Activated CD4-positive, alpha-beta memory T cell treated with anti-CD3 and anti-CD28 coated beads, Interleukin-2, amount 10 ng/mL, durations not matched to agents 7 days and 5 days (primary cell): ENCODE data around the gene PTPN2. TPM values are rescaled to one million over a fixed set of nuclear protein-coding genes. Genes with fewer than 3 reads are reported as not detected.

ENCODE experiments used
- CTCF ChIA-PET: fragments of 350-600 bp; sonication (Branson Sonifier 250); formaldehyde crosslinking; loops from one replicate; lab custom pipeline; 2021; ENCODE audit warnings: antibody characterized with exemption, inconsistent platforms; lab: Charles Lee
- POLR2A ChIA-PET: fragments of 350-600 bp; sonication (Branson Sonifier 250); formaldehyde crosslinking; loops from one replicate; lab custom pipeline; 2021; ENCODE audit warnings: antibody characterized with exemption; lab: Charles Lee
- DNase-seq: peaks from one replicate; pipeline ENCODE4 v3.0.0-alpha.2; 2020
- H3K27ac Mint-ChIP-seq: one replicate; pipeline ENCODE4 v1.8.0; 2021; ENCODE audit warnings: mild to moderate bottlenecking, mixed read lengths
- H3K27me3 Mint-ChIP-seq: one replicate; pipeline ENCODE4 v1.8.0; 2021; ENCODE audit warnings: mixed read lengths
- H3K36me3 Mint-ChIP-seq: one replicate; pipeline ENCODE4 v1.8.0; 2021; ENCODE audit warnings: low read depth, mixed read lengths
- H3K4me1 Mint-ChIP-seq: one replicate; pipeline ENCODE4 v1.8.0; 2021; ENCODE audit warnings: mixed read lengths
- H3K4me3 Mint-ChIP-seq: one replicate; pipeline ENCODE4 v1.8.0; 2021; ENCODE audit warnings: mild to moderate bottlenecking, mixed read lengths
- H3K9me3 Mint-ChIP-seq: one replicate; pipeline ENCODE4 v1.8.0; 2021; ENCODE audit warnings: mixed read lengths
- total RNA-seq, 2 experiments: library from RNA; stranded (reverse); gene quantifications; one replicate each; pipeline ENCODE4 v1.2.3, GENCODE V29; 2021

Gene PTPN2
- total RNA-seq, 2 experiments from 2014 or later, result 82.9 to 90.8 TPM

GRCh38 chr18:12868576-12868975, 15.5 kb downstream of the PTPN2 start:
- Mint-ChIP-seq H3K9me3 (no peaks in the 10 kb centered on the region), H3K27ac (no peak overlapping the region), H3K4me1 (peaks cover 24% of the 10 kb centered on the region), H3K36me3 (peaks cover 20% of the 10 kb centered on the region), H3K4me3 (no peak overlapping the region), H3K27me3 (no peaks in the 10 kb centered on the region)
- no peak for DNase-seq
- POLR2A ChIA-PET, result interaction anchor here (2.5 kb wide), 1 partner anchor 15 kb away, joined by 15 read pairs; the partner anchor contains the start of gene PTPN2
- CTCF ChIA-PET, result no interaction called here

DNA sequence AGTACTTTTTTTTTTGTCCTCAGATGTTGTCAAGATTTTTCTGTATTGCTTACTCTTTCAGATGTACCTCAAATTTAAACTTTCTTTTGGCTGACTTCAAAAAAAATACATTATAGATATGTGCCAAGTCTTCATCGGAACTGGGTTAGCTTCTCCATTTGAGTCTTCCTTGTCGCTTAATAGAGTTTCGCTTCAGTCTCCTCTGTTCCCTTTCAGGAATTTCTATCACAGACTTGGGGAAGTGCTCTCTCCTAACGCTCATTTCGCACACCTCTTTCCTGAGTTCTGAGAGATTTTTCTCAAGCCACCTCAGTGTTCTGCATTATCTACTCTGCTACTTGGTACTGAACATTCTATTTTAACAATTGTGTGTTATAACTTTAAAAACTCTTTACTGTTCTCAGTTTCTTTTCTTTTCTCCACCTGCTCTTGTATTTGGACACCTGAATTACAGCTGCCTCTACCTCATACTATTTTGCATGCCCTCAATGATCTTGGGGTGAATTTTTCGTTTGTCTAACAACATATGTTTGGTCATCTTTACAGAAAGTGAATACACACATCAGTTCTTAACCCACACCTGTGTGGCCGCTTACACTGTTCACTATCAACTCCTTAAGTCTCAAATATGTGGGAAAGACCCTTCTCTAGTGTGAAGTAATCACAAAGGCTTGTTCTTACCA, 16.5 kb downstream of the PTPN2 start:
- Mint-ChIP-seq H3K9me3 (no peaks in the 10 kb centered on the region), H3K36me3 (peaks cover 15% of the 10 kb centered on the region), H3K27ac (peak overlapping the region; percentile 2), H3K4me1 (peaks cover 31% of the 10 kb centered on the region), H3K4me3 (no peak overlapping the region), H3K27me3 (no peaks in the 10 kb centered on the region)
- ChIA-PET CTCF (no interaction called here), POLR2A (interaction anchor here (2.5 kb wide), 1 partner anchor 16 kb away, joined by 15 read pairs; the partner anchor contains the start of gene PTPN2)
- DNase-seq, result no peak

- Mint-ChIP-seq H3K9me3 (no peaks in the 10 kb centered on the region), H3K36me3 (peaks cover 16% of the 10 kb centered on the region), H3K4me3 (no peak overlapping the region), H3K27me3 (no peaks in the 10 kb centered on the region), H3K4me1 (peaks cover 53% of the 10 kb centered on the region), H3K27ac (no peak overlapping the region)
- ChIA-PET POLR2A (interaction anchor here (0.9 to 10.3 kb wide), 6 partner anchors 18 to 88 kb away, joined by 3 to 83 read pairs (median 4); partner anchors contain the start of gene PTPN2), CTCF (interaction anchor here (1.0 to 2.2 kb wide), 3 partner anchors 20 to 41 kb away, joined by 3 to 7 read pairs (median 7); partner anchors contain the start of gene PTPN2)
- no peak for DNase-seq
These were observed 20.3 kb downstream of the PTPN2 start for GRCh38 chr18:12863687-12864216.

DNA sequence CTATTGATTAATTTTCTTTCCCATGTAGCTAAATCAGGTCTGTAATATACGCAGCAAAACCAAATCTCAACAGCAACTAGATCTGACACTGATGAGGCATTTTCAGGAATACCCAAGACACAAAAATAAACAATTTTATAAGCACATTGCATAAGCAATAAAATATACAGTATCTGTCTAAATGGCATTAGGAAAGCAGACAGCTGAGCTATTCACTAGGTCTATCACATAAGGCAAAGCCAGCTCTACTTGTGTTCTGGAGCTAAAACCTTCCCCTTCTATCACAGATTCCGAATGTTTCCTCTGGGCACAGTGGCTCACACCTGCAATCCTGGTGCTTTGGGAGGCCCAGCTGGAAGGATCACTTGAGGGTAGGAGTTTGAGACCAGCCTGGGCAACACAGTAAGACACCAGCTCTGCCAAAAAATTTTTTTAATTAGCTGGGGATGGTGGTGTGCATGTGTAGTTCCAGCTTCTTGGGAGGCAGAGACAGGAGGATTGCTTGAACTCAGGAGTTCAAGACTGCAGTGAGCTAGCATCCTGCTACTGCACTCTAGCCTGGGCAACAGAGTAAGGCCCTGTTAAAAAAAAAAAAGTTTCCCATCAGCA, 21.1 kb downstream of the PTPN2 start:
- no peaks in the 10 kb centered on the region for H3K9me3 Mint-ChIP-seq
- peaks cover 20% of the 10 kb centered on the region for H3K36me3 Mint-ChIP-seq
- CTCF ChIA-PET, result interaction anchor here (1.5 to 2.2 kb wide), 2 partner anchors 20 to 24 kb away, joined by 7 read pairs; partner anchors contain the start of gene PTPN2
- no peak overlapping the region for H3K27ac Mint-ChIP-seq
- peaks cover 56% of the 10 kb centered on the region for H3K4me1 Mint-ChIP-seq
- H3K4me3 Mint-ChIP-seq, result no peak overlapping the region
- DNase-seq, result no peak
- no peaks in the 10 kb centered on the region for H3K27me3 Mint-ChIP-seq
- POLR2A ChIA-PET, result interaction anchor here (0.8 to 10.3 kb wide), 9 partner anchors 14 to 162 kb away, joined by 3 to 83 read pairs (median 4); partner anchors contain the start of gene PTPN2

DNA sequence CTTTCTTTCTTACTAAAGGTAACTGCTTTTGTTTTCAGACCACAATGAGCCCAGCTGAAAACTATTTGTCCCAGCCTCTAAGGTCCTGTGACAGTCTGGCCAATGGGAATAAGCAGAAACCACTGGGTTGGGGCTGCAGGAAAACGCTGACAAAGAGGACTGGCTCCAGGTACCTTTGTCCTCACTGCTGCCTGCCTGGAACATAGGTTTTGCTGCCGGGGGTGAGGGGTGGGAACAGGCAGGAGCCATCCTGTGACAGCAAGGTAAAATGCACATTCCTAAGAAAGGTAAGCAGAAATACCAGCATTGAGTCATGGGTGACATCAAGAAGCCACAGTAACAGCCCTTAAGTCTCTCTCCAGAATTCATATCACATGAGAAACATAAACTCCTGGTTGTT, 21.6 kb downstream of the PTPN2 start:
- Mint-ChIP-seq H3K9me3 (no peaks in the 10 kb centered on the region), H3K27me3 (no peaks in the 10 kb centered on the region), H3K4me1 (peaks cover 56% of the 10 kb centered on the region), H3K4me3 (no peak overlapping the region), H3K27ac (no peak overlapping the region), H3K36me3 (peaks cover 19% of the 10 kb centered on the region)
- ChIA-PET POLR2A (interaction anchor here (0.8 to 10.3 kb wide), 7 partner anchors 13 to 161 kb away, joined by 4 to 83 read pairs (median 4); partner anchors contain the start of gene PTPN2), CTCF (interaction anchor here (1.5 to 2.2 kb wide), 2 partner anchors 21 to 24 kb away, joined by 7 read pairs; partner anchors contain the start of gene PTPN2)
- no peak for DNase-seq

- ChIA-PET CTCF (interaction anchor here (2.2 kb wide), 1 partner anchor 22 kb away, joined by 7 read pairs; the partner anchor contains the start of gene PTPN2), POLR2A (interaction anchor here (2.2 to 10.3 kb wide), 2 partner anchors 20 to 21 kb away, joined by 14 to 83 read pairs; partner anchors contain the start of gene PTPN2)
- Mint-ChIP-seq H3K36me3 (peaks cover 21% of the 10 kb centered on the region), H3K4me1 (peaks cover 64% of the 10 kb centered on the region), H3K9me3 (no peaks in the 10 kb centered on the region), H3K27ac (no peak overlapping the region), H3K27me3 (no peaks in the 10 kb centered on the region), H3K4me3 (no peak overlapping the region)
- no peak for DNase-seq
These were observed 22.4 kb downstream of the PTPN2 start for GRCh38 chr18:12861637-12862036.

- no peaks in the 10 kb centered on the region for H3K27me3 Mint-ChIP-seq
- POLR2A ChIA-PET, result interaction anchor here (10.3 kb wide), 1 partner anchor 22 kb away, joined by 83 read pairs; the partner anchor contains the start of gene PTPN2
These were observed 23.5 kb downstream of the PTPN2 start for GRCh38 chr18:12860530-12860929.

GRCh38 chr18:12858991-12859390, 25.0 kb downstream of the PTPN2 start:
- ChIA-PET CTCF (no interaction called here), POLR2A (interaction anchor here (0.8 to 10.3 kb wide), 4 partner anchors 15 to 37 kb away, joined by 3 to 83 read pairs (median 10); partner anchors contain the start of gene PTPN2)
- DNase-seq, result no peak
- Mint-ChIP-seq H3K4me1 (peaks cover 79% of the 10 kb centered on the region), H3K4me3 (no peak overlapping the region), H3K27ac (peak overlapping the region; percentile 37), H3K36me3 (peaks cover 44% of the 10 kb centered on the region), H3K27me3 (no peaks in the 10 kb centered on the region), H3K9me3 (no peaks in the 10 kb centered on the region)

More at GRCh38 chr18:12860530-12860929, 23.5 kb downstream of the PTPN2 start:
- no peak for DNase-seq
- Mint-ChIP-seq H3K36me3 (peaks cover 31% of the 10 kb centered on the region), H3K9me3 (no peaks in the 10 kb centered on the region), H3K4me1 (peaks cover 72% of the 10 kb centered on the region), H3K27ac (no peak overlapping the region), H3K4me3 (no peak overlapping the region)
- CTCF ChIA-PET, result no interaction called here

DNA sequence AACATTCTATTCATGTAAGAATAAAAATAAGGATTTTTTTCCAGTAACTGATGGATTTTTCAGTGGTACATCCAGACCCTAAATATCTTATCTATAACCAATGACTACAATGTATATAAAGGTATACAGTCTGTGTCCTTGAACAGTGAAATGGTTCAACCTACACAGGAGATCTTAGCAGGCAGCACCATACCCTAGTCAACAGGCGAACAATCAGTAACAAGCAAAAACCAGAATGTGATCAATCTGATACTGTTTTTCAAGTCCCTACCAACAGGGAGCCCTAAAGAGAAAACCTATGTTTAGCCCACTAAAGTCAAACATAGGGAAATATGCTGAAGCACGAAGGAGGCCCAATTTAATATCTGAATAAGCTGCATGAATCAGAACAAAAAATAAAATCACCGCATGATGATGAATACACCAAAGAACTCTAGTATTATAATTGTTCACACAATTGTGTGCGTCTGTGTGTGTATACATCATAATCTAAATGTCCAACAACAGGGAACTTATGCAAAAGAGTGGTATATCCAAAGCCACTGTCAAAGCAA, 26.0 kb downstream of the PTPN2 start:
- DNase-seq, result no peak
- Mint-ChIP-seq H3K27ac (peak overlapping the region; percentile 80), H3K9me3 (no peaks in the 10 kb centered on the region), H3K27me3 (no peaks in the 10 kb centered on the region), H3K4me3 (no peak overlapping the region), H3K36me3 (peaks cover 53% of the 10 kb centered on the region), H3K4me1 (peaks cover 80% of the 10 kb centered on the region)
- POLR2A ChIA-PET, result interaction anchor here (0.9 to 10.3 kb wide), 6 partner anchors 11 to 132 kb away, joined by 3 to 83 read pairs (median 10); partner anchors contain the start of genes CEP192 and PTPN2
- CTCF ChIA-PET, result interaction anchor here (1.0 to 1.2 kb wide), 2 partner anchors 14 to 18 kb away, joined by 3 to 5 read pairs; no protein-coding TSS in a partner anchor

DNA sequence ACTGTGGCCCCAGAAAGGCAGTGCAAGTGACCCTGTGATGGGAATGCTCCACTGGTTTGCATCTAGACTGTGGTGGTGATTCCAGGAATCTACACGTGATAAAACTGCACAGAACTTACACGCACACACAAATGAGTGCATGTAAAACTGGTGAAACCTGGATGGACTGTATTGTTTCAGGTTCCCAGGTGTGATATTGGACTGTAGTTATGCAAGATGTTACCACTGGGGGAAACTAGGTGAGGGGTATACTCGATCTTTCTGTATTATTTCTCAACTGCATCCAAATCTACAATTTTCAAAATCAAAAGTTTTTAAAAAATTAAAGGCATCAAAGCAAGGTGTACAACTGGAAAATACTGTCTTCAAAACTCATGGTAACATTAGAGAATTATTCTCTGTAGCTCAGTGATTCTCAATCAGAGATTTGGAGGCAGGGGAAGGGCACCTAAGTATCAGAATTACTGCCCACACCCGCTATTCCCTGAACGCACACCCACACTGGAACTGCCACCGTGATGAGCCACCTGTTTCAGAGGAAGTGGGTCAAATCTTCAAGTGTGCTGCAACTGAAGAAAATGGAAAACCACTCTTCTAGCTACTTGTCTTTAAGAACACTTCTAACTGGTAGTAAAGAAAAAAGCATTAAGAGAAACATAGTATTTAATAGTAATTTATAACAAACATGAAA, 26.7 kb downstream of the PTPN2 start:
- Mint-ChIP-seq H3K4me3 (peak overlapping the region; percentile 39), H3K36me3 (peaks cover 60% of the 10 kb centered on the region), H3K9me3 (no peaks in the 10 kb centered on the region), H3K27ac (peak overlapping the region; percentile 80), H3K27me3 (no peaks in the 10 kb centered on the region), H3K4me1 (peaks cover 78% of the 10 kb centered on the region)
- POLR2A ChIA-PET, result interaction anchor here (0.9 to 10.3 kb wide), 6 partner anchors 11 to 133 kb away, joined by 3 to 83 read pairs (median 10); partner anchors contain the start of genes CEP192 and PTPN2
- CTCF ChIA-PET, result interaction anchor here (1.0 to 1.2 kb wide), 2 partner anchors 13 to 17 kb away, joined by 3 to 5 read pairs; no protein-coding TSS in a partner anchor
- DNase-seq, result peak; percentile 35

DNA sequence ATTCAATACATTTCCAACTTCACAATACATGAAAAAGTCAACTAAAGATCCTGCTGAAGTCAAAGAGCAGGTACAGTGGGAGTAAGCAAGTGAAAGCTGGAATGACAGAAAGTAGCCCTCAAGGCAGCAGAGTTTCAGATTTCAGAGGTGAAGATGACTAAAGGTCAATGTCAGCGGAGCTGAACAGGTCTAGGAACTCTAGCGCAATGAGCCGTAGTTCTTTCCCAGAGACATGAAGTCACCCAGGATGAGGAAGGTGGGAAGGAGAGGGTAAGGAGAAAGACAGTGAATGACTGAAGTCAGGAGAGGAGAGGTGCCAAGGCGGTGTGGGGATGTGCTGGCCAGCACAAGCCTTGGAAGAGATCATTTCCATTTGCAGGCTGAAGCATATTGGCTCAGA, 28.1 kb downstream of the PTPN2 start:
- peaks cover 65% of the 10 kb centered on the region for H3K4me1 Mint-ChIP-seq
- H3K9me3 Mint-ChIP-seq, result no peaks in the 10 kb centered on the region
- peaks cover 64% of the 10 kb centered on the region for H3K36me3 Mint-ChIP-seq
- no peak for DNase-seq
- peak overlapping the region; percentile 34 for H3K27ac Mint-ChIP-seq
- H3K4me3 Mint-ChIP-seq, result no peak overlapping the region
- H3K27me3 Mint-ChIP-seq, result no peaks in the 10 kb centered on the region
- ChIA-PET CTCF (no interaction called here), POLR2A (interaction anchor here (10.3 kb wide), 1 partner anchor 26 kb away, joined by 83 read pairs; the partner anchor contains the start of gene PTPN2)
